Measurements from ENCODE around the gene DUSP22.

DNA sequence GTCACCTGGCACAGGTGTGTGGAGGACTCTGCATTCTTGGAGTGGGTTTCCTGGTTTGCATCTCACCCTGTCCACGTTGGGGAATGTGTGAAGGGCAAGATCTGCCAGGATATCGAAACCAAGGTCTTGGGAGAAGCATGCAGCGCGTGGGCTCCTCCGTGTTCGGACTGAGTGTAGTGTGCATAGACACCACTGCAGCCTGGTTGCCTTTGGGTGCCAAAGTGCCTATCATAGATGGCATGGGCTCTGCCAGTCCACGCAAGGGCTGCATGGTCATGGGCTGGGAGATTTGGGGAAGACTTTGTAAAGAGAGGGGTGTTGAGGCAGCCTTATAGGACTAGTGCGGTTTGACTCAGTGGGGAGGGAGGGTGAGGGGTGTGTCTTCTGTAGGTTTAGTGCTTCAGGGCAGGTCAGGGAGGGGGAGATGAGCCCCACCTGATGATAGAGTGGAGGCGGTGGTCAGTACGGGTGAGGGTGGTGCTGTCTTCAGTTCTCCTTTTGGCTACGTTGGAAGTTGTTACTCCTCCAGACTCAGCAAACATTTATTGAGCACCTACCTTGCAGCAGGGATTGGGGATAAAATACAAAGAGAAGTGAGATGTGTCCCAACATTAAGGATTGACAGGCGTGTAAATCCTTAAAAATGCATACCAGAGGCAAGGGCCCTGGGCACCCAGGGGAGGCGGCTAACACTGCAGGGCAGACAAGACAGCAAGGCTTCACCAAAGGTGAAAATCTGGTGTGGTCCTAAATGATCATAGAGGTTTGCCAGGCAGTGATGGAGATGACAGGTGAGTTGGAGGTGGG lies 28.3 kb downstream of the DUSP22 start:
- TF ChIP-seq POLR2A (IDR thresholded peaks at IDR 0.05) (no peak), POLR2AphosphoS5 (IDR thresholded peaks at IDR 0.05) (no peak)
- TF ChIP-seq, protein P1, sequence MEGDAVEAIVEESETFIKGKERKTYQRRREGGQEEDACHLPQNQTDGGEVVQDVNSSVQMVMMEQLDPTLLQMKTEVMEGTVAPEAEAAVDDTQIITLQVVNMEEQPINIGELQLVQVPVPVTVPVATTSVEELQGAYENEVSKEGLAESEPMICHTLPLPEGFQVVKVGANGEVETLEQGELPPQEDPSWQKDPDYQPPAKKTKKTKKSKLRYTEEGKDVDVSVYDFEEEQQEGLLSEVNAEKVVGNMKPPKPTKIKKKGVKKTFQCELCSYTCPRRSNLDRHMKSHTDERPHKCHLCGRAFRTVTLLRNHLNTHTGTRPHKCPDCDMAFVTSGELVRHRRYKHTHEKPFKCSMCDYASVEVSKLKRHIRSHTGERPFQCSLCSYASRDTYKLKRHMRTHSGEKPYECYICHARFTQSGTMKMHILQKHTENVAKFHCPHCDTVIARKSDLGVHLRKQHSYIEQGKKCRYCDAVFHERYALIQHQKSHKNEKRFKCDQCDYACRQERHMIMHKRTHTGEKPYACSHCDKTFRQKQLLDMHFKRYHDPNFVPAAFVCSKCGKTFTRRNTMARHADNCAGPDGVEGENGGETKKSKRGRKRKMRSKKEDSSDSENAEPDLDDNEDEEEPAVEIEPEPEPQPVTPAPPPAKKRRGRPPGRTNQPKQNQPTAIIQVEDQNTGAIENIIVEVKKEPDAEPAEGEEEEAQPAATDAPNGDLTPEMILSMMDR (IDR thresholded peaks at IDR 0.05): no peak

All from upper lobe of left lung (tissue), 4 donors.